NCI-H226 (cell line): Measurements from ENCODE around the gene ACIN1.

Source experiments
- DNase-seq: peaks from one replicate; pipeline ENCODE4 v3.0.0-alpha.2; 2015

Gene ACIN1

GRCh38 chr14:23105348-23105824 lies 10.4 kb upstream of the ACIN1 start:
- DNase-seq: no peak

GRCh38 chr14:23104591-23105347 lies 9.8 kb upstream of the ACIN1 start, which contains the start of gene CIROP:
CIROP (minus strand) TSS chr14:23104989; CDS start chr14:23104920, 69 bp downstream.
- no peak for DNase-seq

- no peak for DNase-seq
Observed at GRCh38 chr14:23104070-23104590, 9.2 kb upstream of the ACIN1 start.

- DNase-seq: no peak
Observed at GRCh38 chr14:23103581-23103980, 8.6 kb upstream of the ACIN1 start.

GRCh38 chr14:23102801-23103200 lies 7.9 kb upstream of the ACIN1 start:
- no peak for DNase-seq

GRCh38 chr14:23101986-23102625 lies 7.2 kb upstream of the ACIN1 start:
- no peak for DNase-seq

GRCh38 chr14:23101213-23101970 lies 6.5 kb upstream of the ACIN1 start:
- DNase-seq: no peak

GRCh38 chr14:23099212-23099861 lies 4.4 kb upstream of the ACIN1 start:
- no peak for DNase-seq

GRCh38 chr14:23097786-23098185 lies 2.9 kb upstream of the ACIN1 start:
- DNase-seq: no peak

GRCh38 chr14:23095196-23096108 lies 516 bp upstream of the ACIN1 start, which contains the start of gene C14orf119:
C14orf119 (plus strand) TSS chr14:23095505; CDS start chr14:23097659, 2,154 bp downstream.
- DNase-seq: peak; percentile 96

GRCh38 chr14:23093991-23094665 lies 808 bp downstream of the ACIN1 start:
- DNase-seq: no peak

GRCh38 chr14:23093526-23093925 lies 1.4 kb downstream of the ACIN1 start:
- no peak for DNase-seq

GRCh38 chr14:23093104-23093503 lies 1.8 kb downstream of the ACIN1 start:
- no peak for DNase-seq

GRCh38 chr14:23091294-23092225 lies 3.4 kb downstream of the ACIN1 start:
- DNase-seq: no peak

- DNase-seq: no peak
Observed at GRCh38 chr14:23090254-23090636, 4.7 kb downstream of the ACIN1 start.

- DNase-seq: no peak
Observed at GRCh38 chr14:23089498-23090253, 5.3 kb downstream of the ACIN1 start.

- no peak for DNase-seq
Observed at GRCh38 chr14:23086565-23086964, 8.4 kb downstream of the ACIN1 start.

- DNase-seq: no peak
Observed at GRCh38 chr14:23085458-23085857, 9.5 kb downstream of the ACIN1 start.

GRCh38 chr14:23080474-23080873 lies 14.5 kb downstream of the ACIN1 start:
- DNase-seq: no peak
